HG03196 (cell line): ENCODE measurements around the gene KCNQ5.
"Not testable (repeated sequence)": the region's sequence is repeated elsewhere in the genome, so short reads cannot be mapped to it uniquely, and the experiment has no call there.

Experiments used
- ATAC-seq: cut with Tn5 transposase; IDR thresholded peaks from one replicate; pipeline ENCODE4 v1.9.1; 2021; ENCODE audit not compliant: unreplicated experiment

The KCNQ5 gene

GRCh38 chr6:72890671-72891070 lies 268.8 kb downstream of the KCNQ5 start:
- no peak for ATAC-seq

DNA sequence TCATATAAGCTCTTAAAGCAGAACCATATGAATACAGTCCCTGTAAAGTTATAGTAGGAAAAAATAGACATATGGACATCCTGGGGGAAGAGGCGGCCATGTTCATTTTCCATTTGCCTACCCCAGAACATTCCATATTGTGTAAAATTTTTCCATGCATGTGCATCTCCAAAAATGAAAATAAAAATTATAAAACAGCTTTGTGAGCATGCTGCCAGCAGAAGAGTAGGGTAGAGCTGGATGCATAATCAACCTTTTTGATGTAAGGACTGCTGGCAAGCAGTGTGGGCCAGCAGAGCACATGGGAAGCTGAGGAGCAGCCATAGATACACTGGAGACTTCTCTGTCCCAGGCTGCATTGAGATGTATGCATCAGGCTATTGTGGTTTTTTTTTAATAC lies 271.0 kb downstream of the KCNQ5 start:
- ATAC-seq: no peak

DNA sequence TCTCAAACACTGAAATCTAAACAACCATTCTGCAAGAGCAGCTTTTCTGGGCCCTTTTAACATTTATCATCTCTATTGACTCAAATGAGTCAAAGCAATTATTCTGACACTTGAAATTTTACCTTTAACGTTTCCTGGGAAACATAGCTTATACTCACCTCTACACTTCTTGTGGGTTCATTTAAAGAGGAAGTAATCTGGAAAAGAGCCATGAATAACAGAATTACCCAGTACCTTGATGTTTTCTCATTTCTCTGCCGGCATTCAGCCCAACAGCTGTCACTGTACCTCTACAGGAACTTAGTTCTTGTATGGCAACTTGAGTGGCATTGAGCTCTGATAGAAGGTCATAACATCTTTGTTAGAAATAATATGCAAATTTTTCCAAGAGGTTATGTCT lies 272.2 kb downstream of the KCNQ5 start:
- no peak for ATAC-seq

DNA sequence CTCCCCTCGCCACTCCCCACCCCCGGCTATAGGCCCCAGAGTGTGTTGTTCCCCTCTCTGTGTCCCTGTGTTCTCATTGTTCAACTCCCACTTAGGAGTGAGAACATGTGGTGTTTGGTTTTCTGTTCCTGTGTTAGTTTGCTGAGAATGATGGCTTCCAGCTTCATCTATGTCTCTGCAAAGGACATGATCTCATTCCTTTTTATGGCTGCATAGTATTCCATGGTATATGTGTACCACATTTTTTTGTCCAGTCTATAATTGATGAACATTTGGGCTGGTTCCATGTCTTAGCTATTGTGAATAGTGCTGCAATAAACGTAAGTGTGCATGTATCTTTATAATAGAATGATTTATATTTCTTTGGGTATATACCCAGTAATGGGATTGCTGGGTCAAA lies 276.4 kb downstream of the KCNQ5 start:
- ATAC-seq: not testable (repeated sequence)

GRCh38 chr6:72905705-72906478 lies 284.0 kb downstream of the KCNQ5 start:
- ATAC-seq: no peak

DNA sequence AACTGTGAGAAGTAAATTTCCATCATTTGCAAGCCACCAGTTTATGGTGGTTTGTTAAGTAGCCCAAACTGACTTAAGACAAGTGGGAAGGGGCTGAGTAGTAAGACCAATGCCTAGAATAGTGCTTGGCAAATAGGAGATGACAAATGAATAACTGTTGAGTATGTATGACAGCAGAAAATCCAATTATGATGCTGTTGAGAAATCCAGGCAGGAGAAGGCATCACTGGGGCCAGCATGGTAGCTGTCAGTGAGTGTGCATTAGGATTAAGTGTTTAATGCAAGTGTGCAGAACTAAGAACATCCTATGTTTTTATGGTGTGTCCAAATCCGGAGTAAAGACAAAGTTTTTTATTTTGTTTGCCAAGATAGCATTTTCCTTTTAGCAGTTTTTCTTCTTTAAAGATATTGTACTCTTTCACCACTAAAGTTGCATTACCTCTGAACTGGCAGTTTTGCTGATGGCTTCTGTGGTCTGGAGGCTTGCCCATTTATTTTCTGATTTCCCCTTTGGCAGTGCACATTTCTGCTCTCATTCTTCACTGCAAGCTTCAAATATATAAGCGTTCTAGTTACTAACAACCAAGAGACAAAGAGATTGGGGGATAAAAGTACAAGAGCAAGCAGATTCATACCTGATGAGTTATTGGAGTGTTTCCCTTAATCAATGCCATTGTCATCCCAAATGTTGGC lies 289.7 kb downstream of the KCNQ5 start:
- no peak for ATAC-seq

DNA sequence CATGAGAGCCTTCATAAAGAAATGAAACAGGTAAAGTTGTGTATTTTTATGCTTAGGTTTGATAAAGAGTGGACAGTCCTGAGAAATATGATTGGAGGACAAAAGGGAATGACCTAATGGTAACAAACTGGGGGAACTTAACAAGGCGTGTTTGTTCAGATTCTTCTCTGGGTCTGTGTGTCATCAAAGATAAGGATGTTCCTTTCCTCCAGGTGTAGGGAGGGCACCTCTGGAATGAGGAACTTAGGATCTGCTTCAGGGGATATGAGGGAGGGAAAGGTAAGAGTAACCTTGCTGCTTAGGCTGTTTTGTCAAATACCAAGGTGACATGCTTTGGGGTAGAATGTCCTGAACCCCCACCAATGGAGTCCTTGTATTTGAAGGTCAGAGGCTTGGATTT lies 291.9 kb downstream of the KCNQ5 start:
- ATAC-seq: no peak

DNA sequence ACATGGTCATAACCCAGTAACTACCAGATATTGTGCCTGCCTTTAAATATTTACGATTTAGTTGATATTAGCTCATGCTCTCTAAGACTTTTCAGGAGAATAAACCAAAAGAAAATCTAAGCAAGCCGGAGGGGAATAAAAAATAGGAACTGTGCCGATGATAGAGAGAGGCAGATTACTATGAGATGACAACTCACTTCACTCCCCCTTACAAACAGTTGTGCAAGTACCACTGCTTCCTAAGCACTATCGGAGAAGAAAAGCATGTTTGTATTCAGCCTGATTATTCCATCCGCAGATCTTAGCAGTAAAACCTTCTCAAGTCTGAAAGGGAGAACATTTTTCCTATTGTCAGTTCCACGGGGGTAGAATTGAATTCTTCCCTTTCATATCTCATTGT lies 294.4 kb downstream of the KCNQ5 start:
- no peak for ATAC-seq

- ATAC-seq: no peak
Measured at GRCh38 chr6:72916906-72917305, 295.0 kb downstream of the KCNQ5 start.

DNA sequence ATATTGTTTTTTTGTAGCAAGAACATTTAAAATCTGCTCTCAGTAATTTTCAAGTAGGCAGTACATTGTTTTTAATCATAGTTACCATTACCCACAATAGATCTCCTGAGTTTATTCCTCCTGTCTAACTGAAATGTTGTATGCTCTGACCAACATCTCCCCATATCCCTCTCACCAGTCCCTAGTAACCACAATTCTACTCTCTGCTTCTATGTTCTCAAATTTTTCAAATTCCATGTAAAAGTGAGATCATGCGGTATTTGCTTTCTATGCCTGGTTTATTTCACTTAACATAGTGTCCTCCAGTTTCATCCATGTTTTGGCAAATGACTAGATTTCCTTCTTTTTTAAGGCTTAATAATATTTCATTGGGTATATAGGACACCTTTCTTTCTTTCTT lies 300.5 kb downstream of the KCNQ5 start:
- ATAC-seq: no peak

DNA sequence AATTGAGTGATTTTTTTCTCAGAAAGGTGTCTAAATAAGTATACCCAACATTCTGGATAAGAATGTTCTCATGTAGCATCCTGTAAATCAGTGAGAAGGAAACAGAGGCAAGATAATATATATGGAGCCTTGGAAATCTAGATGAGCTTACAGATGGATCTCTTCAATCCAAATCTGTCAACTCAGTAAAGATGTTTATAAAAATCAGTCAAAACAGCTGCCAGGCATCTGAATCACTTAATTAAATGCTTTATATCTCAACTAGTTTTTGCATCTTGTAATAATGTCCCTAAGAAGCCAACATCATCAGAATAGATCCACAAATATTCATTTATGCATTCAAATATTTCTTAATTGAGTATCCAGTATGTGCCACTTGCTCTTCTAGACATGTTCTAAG lies 303.3 kb downstream of the KCNQ5 start:
- ATAC-seq: no peak

- no peak for ATAC-seq
Measured at GRCh38 chr6:72930556-72931132, 308.8 kb downstream of the KCNQ5 start.

DNA sequence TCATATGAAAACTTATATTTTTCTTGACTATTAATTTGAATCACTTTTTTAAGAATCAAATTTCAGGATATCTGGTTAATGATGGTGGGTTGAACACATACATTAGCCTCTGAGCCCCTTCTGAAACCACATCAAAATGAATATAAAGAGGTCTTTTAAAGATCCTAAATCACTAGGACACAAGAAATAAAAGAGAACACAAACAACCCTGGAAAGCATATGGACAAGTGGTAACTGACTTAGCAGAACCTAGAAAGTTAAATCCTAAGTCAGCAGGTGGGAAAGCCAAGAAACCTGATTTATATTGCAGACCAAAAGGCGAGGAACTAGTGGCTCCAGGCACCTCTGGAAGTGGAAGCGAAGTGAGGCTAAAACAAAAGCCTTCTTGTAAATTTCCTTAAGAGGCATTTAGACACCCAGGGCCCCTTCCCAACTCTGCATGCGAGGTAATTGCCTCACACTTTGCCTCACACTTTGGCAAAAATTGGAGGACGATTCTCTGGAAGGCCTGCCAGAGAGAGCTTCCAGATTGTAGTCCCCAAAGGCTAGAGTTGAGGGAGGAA lies 309.5 kb downstream of the KCNQ5 start:
- ATAC-seq: no peak

DNA sequence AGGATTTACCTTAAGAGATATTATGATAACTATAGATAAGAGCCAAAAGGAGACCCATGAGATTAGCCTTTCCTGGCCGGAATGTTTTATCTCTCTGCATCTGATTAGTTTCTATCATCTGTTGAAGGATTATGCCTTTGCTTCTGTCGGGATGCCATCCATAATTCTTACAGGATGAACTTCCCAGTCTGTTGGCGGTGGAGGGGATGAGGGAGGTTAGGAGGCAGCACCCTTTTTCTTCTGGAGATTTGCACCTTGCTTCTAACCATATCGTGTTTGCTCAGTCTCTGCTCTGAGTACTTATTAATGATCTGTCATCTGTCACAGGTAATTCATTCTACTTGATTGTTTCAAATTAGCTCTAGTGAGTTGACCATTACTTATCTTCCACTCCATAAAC lies 311.4 kb downstream of the KCNQ5 start:
- ATAC-seq: no peak

- no peak for ATAC-seq
Measured at GRCh38 chr6:72936766-72937559, 315.1 kb downstream of the KCNQ5 start.

- ATAC-seq: no peak
Measured at GRCh38 chr6:72938104-72938503, 316.2 kb downstream of the KCNQ5 start.

- ATAC-seq: no peak
Measured at GRCh38 chr6:72939004-72939403, 317.1 kb downstream of the KCNQ5 start.

DNA sequence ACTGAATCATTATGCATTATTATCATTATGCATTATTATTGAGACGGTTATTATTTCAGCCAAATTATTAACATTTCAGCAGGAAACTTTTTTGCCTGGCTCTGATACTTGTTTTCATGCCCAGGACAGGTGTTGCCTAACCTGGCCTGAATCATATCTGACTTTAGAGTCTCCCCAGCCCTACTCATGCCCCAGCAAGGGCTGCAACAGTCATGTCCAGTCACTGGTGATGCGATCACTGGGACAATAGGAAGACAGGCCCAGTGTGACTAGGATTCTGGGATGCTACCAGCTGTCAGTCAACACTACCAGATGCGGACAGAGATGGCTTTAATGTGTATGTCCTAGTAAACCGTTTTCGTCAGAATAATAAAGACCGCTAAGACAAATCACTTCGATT lies 318.4 kb downstream of the KCNQ5 start:
- ATAC-seq: no peak

GRCh38 chr6:72941263-72941662 lies 319.4 kb downstream of the KCNQ5 start:
- no peak for ATAC-seq

- no peak for ATAC-seq
Measured at GRCh38 chr6:72941751-72942150, 319.9 kb downstream of the KCNQ5 start.

- ATAC-seq: no peak
Measured at GRCh38 chr6:72943699-72944098, 321.8 kb downstream of the KCNQ5 start.
